Smooth muscle cell (in vitro differentiated cells): ENCODE results near the gene RBBP6. TPM values are rescaled to one million over a fixed set of nuclear protein-coding genes. Genes with fewer than 3 reads are reported as not detected.
A peak's percentile ranks its signal among the peaks of the same experiment; 100 is the strongest.

ENCODE experiments used
- DNase-seq: peaks from one replicate; lab custom pipeline; 2025; ENCODE audit not compliant: unreplicated experiment; lab: John Stamatoyannopoulos, UW
- H2AFZ ChIP-seq: fragments of 200-600 bp; sonication (generic); 2 replicates; pipeline ENCODE4 v1.6.0; 2016; ENCODE audit warnings: antibody characterized with exemption, low read depth, mild to moderate bottlenecking
- H3F3A ChIP-seq: fragments of 200-600 bp; sonication (generic); 2 replicates; pipeline ENCODE4 v1.6.0; 2017; ENCODE audit warnings: antibody characterized with exemption, low read depth
- H3K27ac ChIP-seq: fragments of 200-600 bp; sonication (generic); 2 replicates; pipeline ENCODE4 v1.5.1; 2016; ENCODE audit warnings: low read depth, mild to moderate bottlenecking
- H3K27me3 ChIP-seq: fragments of 200-600 bp; sonication (generic); 2 replicates; pipeline ENCODE4 v1.6.1; 2016; ENCODE audit warnings: low read depth, mild to moderate bottlenecking
- H3K36me3 ChIP-seq: fragments of 200-600 bp; sonication (generic); 2 replicates; pipeline ENCODE4 v1.5.1; 2016; ENCODE audit warnings: low read depth
- H3K4me1 ChIP-seq: fragments of 200-600 bp; sonication (generic); 2 replicates; pipeline ENCODE4 v1.5.1; 2016; ENCODE audit warnings: low read depth
- H3K4me2 ChIP-seq: fragments of 200-600 bp; sonication (generic); 2 replicates; pipeline ENCODE4 v1.6.0; 2016; ENCODE audit warnings: mild to moderate bottlenecking
- H3K4me3 ChIP-seq: fragments of 200-600 bp; sonication (generic); 2 replicates; pipeline ENCODE4 v1.5.1; 2016; ENCODE audit warnings: mild to moderate bottlenecking
- H3K79me2 ChIP-seq: fragments of 200-600 bp; sonication (generic); 2 replicates; pipeline ENCODE4 v1.6.0; 2016; ENCODE audit warnings: low read depth, mild to moderate bottlenecking
- H3K9ac ChIP-seq: fragments of 200-600 bp; sonication (generic); 2 replicates; pipeline ENCODE4 v1.6.0; 2016; ENCODE audit warnings: low read depth
- H3K9me3 ChIP-seq: fragments of 200-600 bp; sonication (generic); replicated peaks from 2 replicates; pipeline ENCODE4 v1.5.1; 2016; ENCODE audit warnings: low read depth
- H4K20me1 ChIP-seq: fragments of 200-600 bp; sonication (generic); 2 replicates; pipeline ENCODE4 v1.6.0; 2016; ENCODE audit warnings: low read depth
- CTCF ChIP-seq: fragments of 200-600 bp; sonication (generic); IDR thresholded peaks from 2 replicates; pipeline ENCODE4 v1.5.1; 2017; ENCODE audit warnings: borderline replicate concordance, mild to moderate bottlenecking, antibody characterized with exemption; ENCODE audit not compliant: insufficient read depth, poor library complexity, severe bottlenecking
- WGBS: methylation state at CpG from one replicate; pipeline ENCODE4 v1.1.7; 2016; ENCODE audit warnings: low lambda C conversion rate; 5-methylcytosine and 5-hydroxymethylcytosine counted together
- polyA plus RNA-seq: library from polyadenylated mRNA; unstranded; fragments of >200 nt; fragmentation: Nextera tagmentation; extraction: Ambion mirVana; gene quantifications from 2 replicates; pipeline ENCODE4 v1.2.1, GENCODE V29; 2016
- total RNA-seq: library from RNA; depleted of rRNA; stranded (reverse); fragments of >200 nt; gene quantifications from 2 replicates; pipeline ENCODE4 v1.2.3, GENCODE V29; 2014

Gene RBBP6
- total and polyA plus RNA-seq, 2 experiments from 2014 or later: 40.4 to 70.2 TPM

- Histone ChIP-seq H3K79me2 (peaks cover 62% of the 10 kb centered on the region), H3K27me3 (no peaks in the 10 kb centered on the region), H3K9me3 (no peaks in the 10 kb centered on the region), H3K27ac (peak overlapping the region; percentile 100), H3F3A (peaks cover 3% of the 10 kb centered on the region), H3K4me2 (peak overlapping the region; percentile 88), H2AFZ (no peak overlapping the region), H3K4me3 (peak overlapping the region; percentile 96), H3K36me3 (no peaks in the 10 kb centered on the region), H3K4me1 (peaks cover 22% of the 10 kb centered on the region), H3K9ac (peak overlapping the region; percentile 100), H4K20me1 (peaks cover 59% of the 10 kb centered on the region)
- no peak for TF ChIP-seq CTCF
- DNase-seq: no peak
- WGBS: under 1% methylated on average over 12 of the region's 12 CpGs
Observed at GRCh38 chr16:24540602-24541210, 1.3 kb downstream of the RBBP6 start.

GRCh38 chr16:24541233-24541933 lies 2.0 kb downstream of the RBBP6 start:
- H3K27me3 ChIP-seq: no peaks in the 10 kb centered on the region
- peaks cover 22% of the 10 kb centered on the region for H3K4me1 ChIP-seq
- no peak for DNase-seq
- H2AFZ ChIP-seq: no peak overlapping the region
- peaks cover 69% of the 10 kb centered on the region for H3K79me2 ChIP-seq
- no peaks in the 10 kb centered on the region for H3K9me3 ChIP-seq
- H3K4me3 ChIP-seq: peak overlapping the region; percentile 96
- H3F3A ChIP-seq: peaks cover 3% of the 10 kb centered on the region
- peaks cover 66% of the 10 kb centered on the region for H4K20me1 ChIP-seq
- H3K36me3 ChIP-seq: peaks cover 4% of the 10 kb centered on the region
- H3K27ac ChIP-seq: peak overlapping the region; percentile 100
- H3K9ac ChIP-seq: peak overlapping the region; percentile 100
- TF ChIP-seq CTCF: no peak
- 12% methylated on average over 7 of the region's 7 CpGs for WGBS
- H3K4me2 ChIP-seq: peak overlapping the region; percentile 88

GRCh38 chr16:24543949-24544348 lies 4.6 kb downstream of the RBBP6 start:
- no peak for DNase-seq

More at GRCh38 chr16:24543949-24544348, 4.6 kb downstream of the RBBP6 start:
- no peak for TF ChIP-seq CTCF
- H3K4me1 ChIP-seq: peaks cover 17% of the 10 kb centered on the region
- H2AFZ ChIP-seq: no peak overlapping the region
- H3K79me2 ChIP-seq: peaks cover 94% of the 10 kb centered on the region
- H3K27ac ChIP-seq: peak overlapping the region; percentile 41
- 72% methylated on average over 2 of the region's 2 CpGs for WGBS
- no peak overlapping the region for H3K4me3 ChIP-seq
- no peak overlapping the region for H3K9ac ChIP-seq
- peak overlapping the region; percentile 88 for H3K4me2 ChIP-seq
- H3K36me3 ChIP-seq: peaks cover 16% of the 10 kb centered on the region
- no peaks in the 10 kb centered on the region for H3K9me3 ChIP-seq
- H3F3A ChIP-seq: no peaks in the 10 kb centered on the region
- H3K27me3 ChIP-seq: no peaks in the 10 kb centered on the region
- peaks cover 91% of the 10 kb centered on the region for H4K20me1 ChIP-seq
